ENCODE measurements around the gene RPL3.

The RPL3 gene

GRCh38 chr22:39317775-39318506, 1.5 kb downstream of the RPL3 start:
- DNase-seq (ENCODE audit: low read depth in 2 of 2, low spot score in 1 of 2) = no peak

- DNase-seq (ENCODE audit: low read depth in 2 of 2, low spot score in 1 of 2) = no peak
Observed at GRCh38 chr22:39317084-39317774, 2.2 kb downstream of the RPL3 start.

GRCh38 chr22:39316440-39317083, 2.9 kb downstream of the RPL3 start:
- DNase-seq (ENCODE audit: low read depth in 2 of 2, low spot score in 1 of 2) = peak; percentile 53 to 58

GRCh38 chr22:39315389-39315788, 4.0 kb downstream of the RPL3 start:
- DNase-seq (ENCODE audit: low read depth in 2 of 2, low spot score in 1 of 2) = no peak

DNA sequence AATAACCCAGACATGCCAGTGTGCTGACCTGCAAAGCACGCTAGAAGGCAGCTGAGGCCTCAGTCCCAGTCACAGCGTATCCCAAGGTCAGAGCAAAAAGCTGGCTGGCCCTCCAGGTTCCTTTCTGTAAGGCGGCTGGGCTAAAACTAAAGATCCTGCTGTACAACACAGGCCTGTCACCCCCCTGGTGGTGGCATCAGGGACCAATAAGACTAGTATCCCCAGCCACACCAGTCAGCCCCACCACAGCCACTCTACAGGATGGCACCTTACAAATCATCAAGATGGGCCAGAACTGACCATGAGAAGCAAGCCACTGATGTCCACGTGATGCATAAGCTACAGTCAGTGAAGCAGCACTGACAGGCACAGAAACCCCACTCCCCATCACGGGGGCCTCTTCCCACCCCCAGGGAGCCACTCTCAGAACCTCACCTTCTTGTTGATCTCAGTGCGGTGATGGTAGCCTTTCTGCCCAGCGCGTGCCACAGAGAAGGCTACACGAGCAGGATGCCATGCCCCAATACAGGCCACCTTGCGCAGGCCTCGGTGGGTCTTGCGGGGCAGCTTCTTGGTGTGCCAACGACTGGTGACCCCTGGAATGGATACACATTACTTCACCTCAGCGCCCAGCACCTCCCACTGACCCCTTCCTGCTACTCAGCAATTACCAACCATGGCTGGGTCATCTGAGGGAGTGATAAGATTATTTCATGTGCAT, 5.0 kb downstream of the RPL3 start:
- DNase-seq (ENCODE audit: low read depth in 2 of 2, low spot score in 1 of 2) = no peak

DNA sequence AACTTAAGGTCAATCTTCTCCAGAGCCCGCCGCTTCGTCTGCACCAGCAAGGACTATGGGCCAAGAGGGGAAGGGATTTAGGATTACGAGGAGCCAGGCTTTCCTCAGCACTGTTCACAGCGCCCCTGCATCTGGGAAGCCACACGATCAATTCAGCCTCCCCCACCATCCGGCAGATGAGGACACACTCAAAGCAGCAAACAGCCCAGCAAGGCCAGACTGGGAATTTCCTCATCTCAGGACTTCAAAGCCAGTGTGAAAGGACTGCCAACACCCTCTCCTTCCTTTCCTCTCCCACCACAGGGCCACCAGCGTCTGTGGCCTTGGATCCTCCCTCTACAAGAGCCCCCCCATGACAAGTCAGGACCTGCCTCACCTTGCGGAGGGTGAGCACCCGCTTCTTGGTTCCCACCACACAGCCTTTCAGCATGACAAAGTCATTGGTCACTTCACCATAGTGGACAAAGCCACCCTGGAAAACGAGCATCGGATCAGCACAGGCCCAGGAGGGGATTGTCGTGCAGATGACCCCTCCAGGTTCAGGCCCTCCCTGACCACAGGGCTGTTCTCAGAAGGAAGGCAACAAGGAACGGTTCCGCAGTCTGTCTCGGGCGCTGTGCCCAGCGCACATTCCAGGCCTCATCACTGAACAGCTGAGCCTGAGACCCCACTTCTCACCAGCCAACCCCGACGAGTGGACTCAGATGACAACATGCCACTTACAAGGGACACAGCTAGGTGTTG, 6.0 kb downstream of the RPL3 start:
- no peak for DNase-seq (ENCODE audit: low read depth in 2 of 2, low spot score in 1 of 2)

DNA sequence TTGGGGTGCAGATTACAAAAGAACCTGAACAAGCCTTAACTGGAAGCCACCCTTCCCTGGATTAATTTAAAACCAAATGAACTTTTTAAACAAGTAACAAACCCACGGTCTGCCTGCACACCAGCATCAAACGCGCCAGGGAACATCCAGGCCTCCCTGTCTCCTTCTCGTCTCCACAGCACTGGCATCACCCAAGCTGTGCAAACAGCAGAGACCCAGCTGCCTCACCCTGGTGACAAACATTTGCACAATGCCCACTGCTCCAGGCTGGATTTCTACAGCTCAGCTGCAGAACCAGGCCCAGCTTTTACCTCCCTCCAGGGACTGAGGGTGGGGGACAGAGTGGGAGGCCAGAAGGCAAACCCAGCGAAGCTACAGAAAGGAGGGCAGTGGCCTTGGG, 7.0 kb downstream of the RPL3 start:
- DNase-seq (ENCODE audit: low read depth in 2 of 2, low spot score in 1 of 2) = no peak

- no peak for DNase-seq (ENCODE audit: low read depth in 2 of 2, low spot score in 1 of 2)
Observed at GRCh38 chr22:39311592-39312400, 7.6 kb downstream of the RPL3 start.

DNA sequence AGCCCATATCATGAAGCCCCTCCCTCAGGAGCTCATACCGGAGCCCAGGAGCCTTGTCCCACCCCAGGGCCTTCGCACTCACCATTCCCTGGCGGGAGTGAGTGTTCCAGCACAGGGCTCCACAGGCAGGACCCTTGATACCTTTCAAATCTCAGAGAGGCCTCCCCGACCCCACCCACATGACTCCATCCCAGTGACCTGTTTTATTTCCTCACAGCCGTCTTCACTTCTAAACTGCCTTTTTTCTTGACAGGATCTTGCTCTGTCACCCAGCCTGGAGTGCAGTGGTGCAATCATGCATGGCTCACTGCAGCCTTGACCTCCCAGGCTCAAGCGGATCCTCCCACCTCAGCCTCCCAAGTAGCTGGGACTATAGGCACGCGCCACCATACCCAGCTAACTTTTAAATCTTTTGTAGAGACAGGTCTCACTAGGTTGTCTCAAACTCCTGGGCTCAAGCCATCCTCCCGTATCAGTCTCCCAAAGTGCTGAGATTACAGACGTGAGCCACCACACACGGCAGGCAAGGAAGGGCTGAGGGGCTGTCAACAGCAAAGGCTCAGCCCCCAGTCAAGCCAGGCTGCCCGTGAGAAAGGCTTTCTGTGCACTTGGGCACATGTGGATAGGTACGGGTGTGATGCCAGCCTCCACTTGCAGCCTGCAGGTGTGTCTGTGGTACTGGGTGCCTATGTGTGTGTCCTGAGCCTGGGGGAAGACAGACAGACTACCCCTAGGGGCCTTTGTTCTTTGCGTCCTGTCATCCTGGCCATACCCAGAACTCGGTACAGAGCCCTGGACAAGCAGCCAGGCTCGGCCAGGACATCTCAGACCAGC, 9.3 kb downstream of the RPL3 start:
- DNase-seq (ENCODE audit: low read depth in 2 of 2, low spot score in 1 of 2) = no peak

DNA sequence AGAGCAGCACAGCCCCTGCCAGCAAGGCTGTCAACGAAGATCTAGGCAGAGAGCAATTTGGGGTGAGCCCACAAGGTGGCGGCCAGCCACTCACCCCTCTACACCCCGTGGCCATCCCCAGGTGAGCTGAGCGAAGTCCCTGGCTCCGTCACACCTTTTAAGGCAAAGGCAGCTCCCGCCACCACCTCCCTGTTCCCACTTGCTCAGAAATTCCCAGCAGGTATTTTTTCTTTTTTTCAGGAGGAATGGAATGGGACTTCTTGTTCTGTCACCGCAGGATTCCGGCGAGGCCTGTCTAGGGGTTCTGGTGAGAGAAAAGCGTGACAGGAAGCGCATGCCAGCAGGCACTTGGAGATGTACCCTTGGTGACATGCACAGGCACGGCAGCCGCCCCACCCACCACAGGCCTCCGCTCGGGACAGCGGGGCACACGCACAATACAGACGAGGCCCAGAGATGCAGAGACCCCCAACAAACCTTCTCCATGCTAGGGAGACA, 10.0 kb downstream of the RPL3 start:
- no peak for DNase-seq (ENCODE audit: low read depth in 2 of 2, low spot score in 1 of 2)

DNA sequence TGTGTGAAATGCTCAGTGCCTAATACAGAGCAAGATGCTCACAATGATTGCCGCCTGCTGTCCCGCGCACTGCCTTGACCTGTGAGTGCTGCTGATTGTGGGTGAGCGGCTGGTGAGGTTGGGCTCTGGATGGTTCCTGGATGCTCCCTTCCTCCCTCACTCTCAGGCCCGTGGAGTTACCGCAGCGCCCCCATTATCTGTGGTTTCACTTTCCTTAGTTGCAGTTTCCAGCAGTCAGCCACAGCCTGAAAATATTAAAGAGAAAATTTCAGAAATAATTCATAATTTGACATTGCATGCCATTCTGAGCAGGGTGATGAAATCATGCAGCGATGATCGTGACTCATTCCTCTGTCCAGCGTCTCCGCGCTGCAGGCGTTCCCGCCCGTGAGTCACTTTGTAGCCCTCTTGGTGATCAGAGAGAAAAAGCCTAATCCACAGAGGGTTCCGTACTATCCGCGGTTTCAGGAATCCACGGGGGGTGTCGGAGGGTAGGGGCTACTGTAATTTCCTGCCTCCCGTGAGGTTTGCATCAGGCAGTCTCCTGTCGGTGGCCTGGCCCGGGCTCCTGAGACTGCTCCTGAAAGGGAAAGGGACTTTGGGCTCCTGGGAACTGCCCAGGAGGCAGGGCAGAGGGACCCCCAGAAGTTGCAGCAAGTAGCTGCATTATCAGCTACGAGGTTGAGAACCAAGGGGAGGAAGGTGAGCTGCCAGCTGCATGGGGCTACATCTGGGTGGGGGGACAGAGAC, 10.6 kb downstream of the RPL3 start:
- DNase-seq (ENCODE audit: low read depth in 2 of 2, low spot score in 1 of 2) = no peak

GRCh38 chr22:39306456-39307361, 12.7 kb downstream of the RPL3 start:
- no peak for DNase-seq (ENCODE audit: low read depth in 2 of 2, low spot score in 1 of 2)

DNA sequence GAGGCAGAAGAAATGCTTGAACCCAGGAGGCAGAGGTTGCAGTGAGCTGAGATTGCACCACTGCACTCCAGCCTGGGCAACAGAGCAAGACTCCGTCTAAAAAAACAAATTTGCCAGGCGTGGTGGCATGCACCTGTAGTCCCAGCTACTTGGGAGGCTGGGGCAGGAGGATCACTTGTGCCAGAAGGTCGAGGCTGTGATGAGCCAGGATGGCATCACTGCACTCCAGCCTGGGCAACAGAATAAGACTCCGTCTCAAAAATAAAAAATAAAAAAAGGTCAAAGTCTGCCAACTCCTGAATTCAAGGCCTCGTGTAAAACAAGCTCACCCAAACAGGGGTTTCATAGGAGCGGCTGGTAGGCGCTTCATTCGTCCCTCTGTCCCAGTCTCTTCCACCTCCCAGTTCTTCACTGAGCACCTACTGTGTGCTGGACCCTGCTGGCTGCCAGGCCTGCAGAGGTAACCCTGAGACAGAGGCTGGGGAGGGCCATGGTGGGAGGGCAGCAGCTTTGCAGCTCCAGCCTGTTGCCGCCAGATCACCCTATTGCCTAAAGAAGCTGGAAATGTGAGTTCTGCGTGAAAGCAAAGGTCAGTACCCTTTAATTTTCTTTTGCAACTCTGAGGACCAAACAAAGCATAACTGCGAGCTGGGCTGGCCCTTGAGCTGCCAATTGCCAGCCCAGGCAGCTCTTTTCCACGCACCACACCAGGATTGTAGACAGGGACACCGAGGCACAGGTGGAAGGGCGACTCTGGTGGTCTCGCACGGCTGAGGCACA, 15.3 kb downstream of the RPL3 start:
- DNase-seq (ENCODE audit: low read depth in 2 of 2, low spot score in 1 of 2) = no peak

DNA sequence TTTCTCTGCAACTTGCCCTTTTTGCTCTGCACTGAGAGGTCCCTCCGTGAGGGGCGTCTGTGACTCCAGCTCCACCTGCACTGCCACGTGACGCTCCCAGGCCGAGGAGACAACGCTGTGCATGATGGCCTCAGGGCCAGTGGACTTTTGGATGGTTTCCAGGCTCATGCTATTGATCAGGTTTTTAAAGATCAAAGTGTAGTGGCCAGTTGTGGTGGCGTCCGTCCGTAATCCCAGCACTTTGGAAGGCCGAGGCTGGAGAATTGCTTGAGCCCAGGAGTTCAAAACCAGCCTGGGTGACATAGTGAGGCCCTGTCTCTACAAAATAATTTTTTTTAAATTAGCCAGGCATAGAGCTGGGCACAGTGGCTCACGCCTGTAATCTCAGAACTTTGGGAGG, 16.1 kb downstream of the RPL3 start:
- no peak for DNase-seq (ENCODE audit: low read depth in 2 of 2, low spot score in 1 of 2)

DNA sequence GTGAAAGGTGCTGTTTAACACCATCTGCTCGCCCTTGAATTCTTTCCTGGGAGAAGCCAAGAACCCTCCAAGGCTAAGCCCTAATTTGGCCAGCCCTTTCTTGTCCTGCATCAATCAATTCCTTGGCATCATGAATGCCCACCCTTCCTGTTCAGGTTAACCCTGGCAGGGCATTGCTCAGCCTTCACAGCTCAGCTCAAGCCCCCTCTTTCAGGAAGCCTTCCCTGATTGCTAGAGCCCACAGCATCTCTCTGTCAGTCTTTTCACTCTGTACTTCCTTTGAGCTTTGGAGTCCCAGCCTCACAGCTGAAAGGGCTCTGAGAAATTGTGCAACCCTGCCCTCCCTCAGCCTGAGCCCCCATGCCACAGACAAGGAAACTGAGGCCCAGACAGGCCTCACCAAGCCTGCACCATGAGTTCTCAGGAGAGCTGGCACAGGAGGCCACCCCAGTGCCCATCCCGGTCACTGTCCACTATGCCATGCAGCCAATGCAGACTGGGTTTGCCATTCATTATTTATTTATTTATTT, 16.9 kb downstream of the RPL3 start:
- no peak for DNase-seq (ENCODE audit: low read depth in 2 of 2, low spot score in 1 of 2)

DNA sequence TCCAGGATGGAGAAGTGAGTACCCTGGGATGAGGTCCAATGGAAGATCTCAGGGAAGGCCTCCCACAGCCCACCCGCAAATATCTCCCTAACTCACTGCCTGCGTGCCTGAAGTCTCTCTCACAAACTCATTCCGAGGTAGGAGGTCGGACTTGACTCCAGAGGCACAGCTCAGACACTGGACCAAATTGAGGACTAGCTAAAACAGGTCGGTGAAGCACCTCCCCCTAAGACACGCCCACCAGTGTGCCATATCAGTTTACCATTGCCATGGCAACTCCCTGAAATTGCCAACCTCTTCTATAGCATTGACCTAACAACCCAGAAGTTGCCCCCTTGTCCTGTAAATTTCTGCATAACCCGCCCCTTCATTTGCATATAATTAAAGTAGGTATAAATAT, 17.5 kb downstream of the RPL3 start:
- no peak for DNase-seq (ENCODE audit: low read depth in 2 of 2, low spot score in 1 of 2)
